HUDEP-2 (cell line): ENCODE data around the gene ZC3H4.

ENCODE experiments used
- DNase-seq, 76 experiments: peaks; one replicate each; lab custom pipeline; 2025; ENCODE audit not compliant: unreplicated experiment in 76 of 76; lab: John Stamatoyannopoulos, UW

ZC3H4 gene

DNA sequence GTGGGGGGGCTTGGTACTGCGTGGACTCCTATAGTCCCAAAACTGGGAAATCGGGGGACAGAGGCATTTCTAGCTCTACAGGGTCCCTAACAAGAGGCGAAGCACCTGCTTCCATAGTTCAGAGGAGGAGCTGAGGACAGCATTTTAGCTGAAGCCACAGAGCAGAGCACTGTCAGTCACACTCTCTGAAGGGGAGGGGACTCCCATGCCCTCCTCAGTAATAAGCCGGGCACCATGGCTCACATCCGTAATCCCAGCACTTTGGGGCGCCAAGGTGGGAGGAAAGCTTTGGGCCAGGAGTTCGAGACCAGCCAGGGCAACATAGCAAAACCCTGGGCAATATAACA, 90.2 kb downstream of the ZC3H4 start:
- no peak for DNase-seq

DNA sequence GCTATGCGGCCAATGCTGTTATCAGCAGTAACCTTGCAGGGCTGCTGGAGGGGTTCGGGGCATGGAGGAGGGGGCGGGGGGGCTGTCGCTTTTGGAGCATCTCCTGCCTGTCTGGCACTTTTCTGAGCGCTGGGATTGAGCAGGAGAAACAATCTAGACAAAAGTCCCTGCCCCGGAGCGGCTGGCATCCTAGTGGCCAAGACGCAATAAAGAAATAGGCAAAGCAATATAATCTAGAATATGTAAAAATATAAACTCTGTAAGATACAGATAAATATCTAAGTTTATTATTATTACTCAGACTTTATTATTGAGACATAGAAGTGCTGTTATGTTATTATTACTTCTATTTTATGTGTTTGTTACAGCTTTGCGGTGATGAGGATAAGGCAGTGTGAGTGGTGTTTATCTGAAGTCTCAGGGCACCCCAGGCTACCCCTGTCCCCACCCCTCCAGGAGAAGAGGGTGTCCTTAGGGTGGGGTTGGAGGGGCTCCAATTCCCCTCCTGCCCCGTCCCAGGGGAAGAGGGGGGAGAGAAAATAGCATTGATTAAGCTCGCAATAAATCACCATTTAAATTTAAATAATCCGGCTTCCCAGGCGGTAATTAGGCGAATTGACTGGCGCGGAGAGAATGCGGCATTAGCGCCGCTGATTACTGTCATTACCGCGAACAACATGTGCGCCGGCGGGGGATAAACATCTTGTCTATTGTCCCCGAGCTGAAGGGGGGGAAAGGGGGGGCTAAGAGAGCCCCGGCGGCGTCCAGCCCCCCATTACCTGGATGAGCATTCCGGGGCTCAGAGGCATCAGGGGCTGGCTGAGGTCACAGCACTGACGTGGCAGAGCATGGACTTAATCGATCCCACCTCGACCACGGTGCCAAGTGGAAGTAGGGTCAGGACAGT, 90.8 kb downstream of the ZC3H4 start:
- no peak for DNase-seq

DNA sequence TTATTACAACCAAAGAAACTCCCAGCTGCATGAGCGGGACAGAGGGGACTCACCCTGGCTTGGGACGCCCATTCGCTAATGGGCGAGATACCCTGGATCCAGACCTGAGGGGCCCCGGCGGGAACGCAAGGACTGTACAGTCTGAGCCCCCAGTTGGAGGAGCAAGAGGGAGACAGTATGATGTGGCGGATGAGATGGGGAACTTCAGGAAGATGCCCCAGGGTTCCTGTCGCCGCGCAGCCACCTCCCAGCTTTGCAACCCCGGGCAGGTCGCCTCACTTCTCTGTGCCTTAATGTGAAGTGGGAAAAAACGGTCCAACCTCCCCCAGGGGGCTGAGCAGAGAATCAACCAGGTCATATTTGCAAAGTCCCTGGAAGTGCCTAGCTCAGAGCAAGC, 91.4 kb downstream of the ZC3H4 start:
- no peak for DNase-seq

DNA sequence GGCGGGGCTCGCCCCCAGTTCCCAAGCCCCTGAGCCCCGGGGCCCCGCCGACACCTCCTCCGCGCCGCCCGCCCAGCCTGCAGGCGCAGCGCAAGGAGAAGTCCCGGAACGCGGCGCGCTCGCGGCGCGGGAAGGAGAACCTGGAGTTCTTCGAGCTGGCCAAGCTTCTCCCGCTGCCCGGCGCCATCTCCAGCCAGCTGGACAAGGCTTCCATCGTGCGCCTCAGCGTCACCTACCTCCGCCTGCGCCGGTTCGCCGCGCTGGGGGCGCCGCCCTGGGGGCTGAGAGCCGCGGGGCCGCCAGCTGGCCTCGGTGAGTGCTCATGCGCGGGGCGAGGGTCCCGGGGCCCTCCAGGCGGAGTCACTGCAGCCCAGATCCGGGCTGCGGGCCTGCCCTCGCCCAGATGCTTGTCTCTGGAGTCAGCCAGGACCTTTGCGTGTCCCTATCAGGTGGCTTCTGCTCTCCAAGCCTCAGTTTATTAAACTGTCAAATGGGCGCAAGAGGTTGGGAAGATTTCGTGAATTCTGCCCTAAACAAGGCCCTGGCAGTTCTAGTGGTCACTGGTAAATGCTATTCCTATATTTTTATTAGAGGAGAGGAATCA, 91.9 kb downstream of the ZC3H4 start:
- no peak for DNase-seq

GRCh38 chr19:47020992-47021496, 92.5 kb downstream of the ZC3H4 start:
- DNase-seq: no peak

DNA sequence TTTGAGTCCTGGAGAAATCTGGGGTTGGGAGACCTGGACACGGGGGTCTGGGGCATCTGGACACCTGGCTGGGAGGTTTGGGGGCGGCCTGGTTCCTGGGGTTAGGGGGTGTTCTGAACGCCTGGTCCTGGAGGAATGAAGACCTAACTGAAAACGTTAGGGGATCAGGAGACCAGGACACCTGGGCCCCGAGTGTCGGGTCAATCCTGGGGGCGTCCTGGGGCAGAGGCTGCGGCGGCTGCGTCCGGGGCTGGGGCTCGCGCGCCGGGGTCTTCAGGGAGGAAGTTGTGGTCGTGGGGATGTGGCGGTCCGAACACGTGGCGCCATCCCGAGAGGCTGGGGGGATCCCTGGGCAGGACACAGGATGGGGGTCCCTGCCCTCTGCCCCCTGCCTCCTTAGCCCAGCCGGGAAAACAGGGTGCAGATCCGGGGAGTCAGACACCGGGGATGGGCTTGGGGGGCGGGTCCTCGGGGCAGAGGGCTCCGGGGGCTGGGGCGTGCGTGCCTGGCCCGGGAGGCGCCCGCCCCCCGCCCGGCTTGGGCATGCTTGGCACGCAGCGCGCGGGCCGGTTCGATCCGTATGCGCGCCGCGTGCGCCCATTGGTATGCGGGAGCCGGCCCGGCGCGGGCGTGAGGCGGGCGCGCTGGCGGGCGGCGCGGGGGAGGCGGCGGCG, 93.3 kb downstream of the ZC3H4 start:
- no peak for DNase-seq

GRCh38 chr19:47019431-47020041, 94.0 kb downstream of the ZC3H4 start, which contains the start of gene NPAS1:
NPAS1 (plus strand) TSS chr19:47019837; CDS start chr19:47021048, 1,211 bp downstream.
- no peak for DNase-seq

GRCh38 chr19:47018923-47019322, 94.7 kb downstream of the ZC3H4 start:
- no peak for DNase-seq
